ENCODE results near the gene RBMS3.
A peak's percentile ranks its signal among the peaks of the same experiment; 100 is the strongest.
"Not testable (repeated sequence)": the region's sequence is repeated elsewhere in the genome, so short reads cannot be mapped to it uniquely, and the experiment has no call there.

RBMS3 gene

DNA sequence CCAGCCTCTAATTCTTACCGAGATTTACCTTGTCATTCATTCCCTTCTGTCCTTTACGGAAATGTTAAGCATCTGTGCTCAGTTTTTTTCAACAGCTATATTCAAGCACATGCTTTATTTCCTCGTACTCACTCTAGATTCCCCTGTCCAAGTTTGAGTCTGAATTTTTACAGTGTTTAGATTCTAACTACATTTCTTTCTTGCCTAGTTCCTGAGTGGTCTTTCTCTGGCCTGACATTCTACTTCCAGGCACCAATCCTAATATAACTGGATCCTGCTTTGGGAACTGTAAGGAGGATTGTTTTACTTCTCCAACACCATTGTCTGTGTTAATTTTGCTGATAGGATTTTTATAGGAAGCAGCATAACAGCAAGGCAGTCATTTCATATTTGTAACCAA, 222.4 kb downstream of the RBMS3 start:
- in situ Hi-C loops (cut with MboI; ENCODE audit: low sequenced_read_pairs), result no loop called here
- peak in 1 of 2 experiments; percentile 49 for DNase-seq (ENCODE audit: low spot score in 2 of 2)
- H3K4me1 ChIP-seq, result peaks cover 33% of the 10 kb centered on the region

GRCh38 chr3:29503958-29504357, 223.1 kb downstream of the RBMS3 start:
- no peak for DNase-seq (ENCODE audit: low spot score in 2 of 2)
- Histone ChIP-seq H3K4me3 (no peak overlapping the region), H3K36me3 (replicated peaks) (no peaks in the 10 kb centered on the region), H3K4me1 (peaks cover 28% of the 10 kb centered on the region), H3K27me3 (ENCODE audit: low read depth) (no peaks in the 10 kb centered on the region), H3K9me3 (no peaks in the 10 kb centered on the region)
- in situ Hi-C loops (cut with MboI; ENCODE audit: low sequenced_read_pairs), result no loop called here

More for the DNA sequence above, 222.4 kb downstream of the RBMS3 start:
- Histone ChIP-seq H3K27me3 (ENCODE audit: low read depth) (no peaks in the 10 kb centered on the region), H3K36me3 (replicated peaks) (no peaks in the 10 kb centered on the region), H3K9me3 (no peaks in the 10 kb centered on the region), H3K4me3 (no peak overlapping the region)

GRCh38 chr3:29506502-29506901, 225.6 kb downstream of the RBMS3 start:
- in situ Hi-C loops (cut with MboI; ENCODE audit: low sequenced_read_pairs), result no loop called here
- no peak for DNase-seq (ENCODE audit: low spot score in 2 of 2)
- Histone ChIP-seq H3K27me3 (ENCODE audit: low read depth) (no peaks in the 10 kb centered on the region), H3K4me3 (no peak overlapping the region), H3K9me3 (no peaks in the 10 kb centered on the region), H3K36me3 (replicated peaks) (no peaks in the 10 kb centered on the region), H3K4me1 (peaks cover 19% of the 10 kb centered on the region)

DNA sequence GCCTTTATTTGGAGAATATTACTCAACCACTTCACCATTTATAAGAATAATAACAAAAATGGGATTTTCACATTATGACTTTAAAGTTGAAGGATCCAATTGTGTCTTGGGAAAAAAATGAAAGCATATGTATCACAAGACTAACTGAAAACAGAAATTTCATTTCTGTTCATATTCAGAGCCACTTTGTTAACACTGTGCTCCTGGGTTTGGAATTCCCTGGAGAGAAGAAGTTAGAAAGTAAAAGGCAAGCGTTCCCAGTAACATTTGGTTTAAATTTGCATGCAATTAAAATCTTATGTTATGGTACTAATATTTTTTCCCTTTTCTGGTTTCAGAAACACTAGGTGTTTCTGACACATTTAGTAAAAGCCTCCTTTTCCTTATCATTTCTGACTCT, 230.8 kb downstream of the RBMS3 start:
- H3K4me1 ChIP-seq, result peaks cover 33% of the 10 kb centered on the region
- no peaks in the 10 kb centered on the region for H3K36me3 ChIP-seq (replicated peaks)
- in situ Hi-C loops (cut with MboI; ENCODE audit: low sequenced_read_pairs), result no loop called here
- no peaks in the 10 kb centered on the region for H3K9me3 ChIP-seq
- no peak overlapping the region for H3K4me3 ChIP-seq
- H3K27me3 ChIP-seq (ENCODE audit: low read depth), result no peaks in the 10 kb centered on the region
- DNase-seq (ENCODE audit: low spot score in 2 of 2), result no peak

GRCh38 chr3:29512641-29513040, 231.8 kb downstream of the RBMS3 start:
- Histone ChIP-seq H3K27me3 (ENCODE audit: low read depth) (no peaks in the 10 kb centered on the region), H3K36me3 (replicated peaks) (no peaks in the 10 kb centered on the region), H3K4me1 (peaks cover 33% of the 10 kb centered on the region), H3K9me3 (no peaks in the 10 kb centered on the region), H3K4me3 (no peak overlapping the region)
- in situ Hi-C loops (cut with MboI; ENCODE audit: low sequenced_read_pairs), result no loop called here
- DNase-seq (ENCODE audit: low spot score in 2 of 2), result peak; percentile 26 to 68

GRCh38 chr3:29513236-29513635, 232.4 kb downstream of the RBMS3 start:
- no peak overlapping the region for H3K4me3 ChIP-seq
- in situ Hi-C loops (cut with MboI; ENCODE audit: low sequenced_read_pairs), result no loop called here
- H3K4me1 ChIP-seq, result peaks cover 33% of the 10 kb centered on the region
- H3K9me3 ChIP-seq, result no peaks in the 10 kb centered on the region
- no peak for DNase-seq (ENCODE audit: low spot score in 2 of 2)
- H3K27me3 ChIP-seq (ENCODE audit: low read depth), result no peaks in the 10 kb centered on the region
- H3K36me3 ChIP-seq (replicated peaks), result no peaks in the 10 kb centered on the region

DNA sequence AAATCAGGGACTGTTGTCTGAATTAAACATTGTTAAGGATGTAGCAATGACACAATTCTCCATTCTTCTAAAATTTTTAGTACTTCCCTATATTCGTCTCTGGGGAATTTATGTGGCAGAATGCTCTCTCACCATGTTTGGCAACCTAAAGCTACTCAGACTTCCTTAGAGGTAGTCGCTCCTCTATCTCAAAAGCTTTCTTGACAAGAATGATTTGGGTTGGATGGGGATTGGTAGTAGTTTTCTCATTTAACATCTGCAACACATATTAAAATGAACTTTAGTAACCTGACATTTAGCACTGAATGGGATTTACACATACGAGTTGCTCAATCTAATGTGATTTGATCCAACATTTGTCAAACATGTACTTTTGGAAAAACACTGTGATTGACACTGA, 233.3 kb downstream of the RBMS3 start:
- no peaks in the 10 kb centered on the region for H3K9me3 ChIP-seq
- DNase-seq (ENCODE audit: low spot score in 2 of 2), result no peak
- no peaks in the 10 kb centered on the region for H3K36me3 ChIP-seq (replicated peaks)
- no peak overlapping the region for H3K4me3 ChIP-seq
- H3K4me1 ChIP-seq, result peaks cover 33% of the 10 kb centered on the region
- H3K27me3 ChIP-seq (ENCODE audit: low read depth), result no peaks in the 10 kb centered on the region
- in situ Hi-C loops (cut with MboI; ENCODE audit: low sequenced_read_pairs), result no loop called here

- DNase-seq (ENCODE audit: low spot score in 2 of 2), result no peak
Observed at GRCh38 chr3:29514912-29515311, 234.0 kb downstream of the RBMS3 start.

GRCh38 chr3:29515451-29515850, 234.6 kb downstream of the RBMS3 start:
- in situ Hi-C loops (cut with MboI; ENCODE audit: low sequenced_read_pairs), result no loop called here
- Histone ChIP-seq H3K4me3 (no peak overlapping the region), H3K9me3 (no peaks in the 10 kb centered on the region), H3K36me3 (replicated peaks) (no peaks in the 10 kb centered on the region), H3K27me3 (ENCODE audit: low read depth) (no peaks in the 10 kb centered on the region), H3K4me1 (peaks cover 33% of the 10 kb centered on the region)
- peak in 1 of 2 experiments; percentile 60 for DNase-seq (ENCODE audit: low spot score in 2 of 2)

More at GRCh38 chr3:29514912-29515311, 234.0 kb downstream of the RBMS3 start:
- in situ Hi-C loops (cut with MboI; ENCODE audit: low sequenced_read_pairs), result no loop called here
- H3K9me3 ChIP-seq, result no peaks in the 10 kb centered on the region
- no peaks in the 10 kb centered on the region for H3K27me3 ChIP-seq (ENCODE audit: low read depth)
- H3K4me3 ChIP-seq, result no peak overlapping the region
- peaks cover 33% of the 10 kb centered on the region for H3K4me1 ChIP-seq
- no peaks in the 10 kb centered on the region for H3K36me3 ChIP-seq (replicated peaks)

DNA sequence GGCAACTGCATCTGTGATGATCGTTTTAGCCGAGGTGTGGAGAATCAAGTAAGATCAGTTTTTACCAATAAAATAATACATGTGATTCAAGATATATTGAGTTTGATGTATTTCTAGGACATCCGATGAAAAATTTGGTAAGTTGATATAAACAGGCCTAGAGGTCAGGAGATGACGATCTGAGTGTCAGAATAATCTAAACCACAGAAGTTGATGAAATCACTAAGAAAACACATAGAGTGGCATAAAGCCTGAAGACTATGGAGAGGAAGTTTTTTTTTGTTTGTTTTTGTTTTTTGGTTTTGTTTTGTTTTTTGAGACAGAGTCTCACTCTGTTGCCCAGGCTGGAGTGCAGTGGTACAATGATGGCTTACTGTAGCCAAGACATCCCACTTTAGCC, 235.3 kb downstream of the RBMS3 start:
- Histone ChIP-seq H3K36me3 (replicated peaks) (no peaks in the 10 kb centered on the region), H3K4me3 (no peak overlapping the region), H3K9me3 (no peaks in the 10 kb centered on the region), H3K27me3 (ENCODE audit: low read depth) (no peaks in the 10 kb centered on the region), H3K4me1 (peaks cover 33% of the 10 kb centered on the region)
- in situ Hi-C loops (cut with MboI; ENCODE audit: low sequenced_read_pairs), result no loop called here
- DNase-seq (ENCODE audit: low spot score in 2 of 2), result no peak

- no peak for DNase-seq (ENCODE audit: low spot score in 2 of 2)
- Histone ChIP-seq H3K4me3 (no peak overlapping the region), H3K4me1 (peaks cover under 1% of the 10 kb centered on the region), H3K9me3 (no peaks in the 10 kb centered on the region), H3K27me3 (ENCODE audit: low read depth) (no peaks in the 10 kb centered on the region), H3K36me3 (replicated peaks) (no peaks in the 10 kb centered on the region; the same call in 1 of the 2 replicates)
- in situ Hi-C loops (cut with MboI; ENCODE audit: low sequenced_read_pairs), result no loop called here
Observed at GRCh38 chr3:29520764-29521163, 239.9 kb downstream of the RBMS3 start.

GRCh38 chr3:29521293-29521692, 240.4 kb downstream of the RBMS3 start:
- no peaks in the 10 kb centered on the region for H3K9me3 ChIP-seq
- H3K4me3 ChIP-seq, result no peak overlapping the region
- no peaks in the 10 kb centered on the region; the same call in 1 of the 2 replicates for H3K36me3 ChIP-seq (replicated peaks)
- no peak for DNase-seq (ENCODE audit: low spot score in 2 of 2)
- H3K4me1 ChIP-seq, result no peaks in the 10 kb centered on the region
- in situ Hi-C loops (cut with MboI; ENCODE audit: low sequenced_read_pairs), result no loop called here
- no peaks in the 10 kb centered on the region for H3K27me3 ChIP-seq (ENCODE audit: low read depth)

DNA sequence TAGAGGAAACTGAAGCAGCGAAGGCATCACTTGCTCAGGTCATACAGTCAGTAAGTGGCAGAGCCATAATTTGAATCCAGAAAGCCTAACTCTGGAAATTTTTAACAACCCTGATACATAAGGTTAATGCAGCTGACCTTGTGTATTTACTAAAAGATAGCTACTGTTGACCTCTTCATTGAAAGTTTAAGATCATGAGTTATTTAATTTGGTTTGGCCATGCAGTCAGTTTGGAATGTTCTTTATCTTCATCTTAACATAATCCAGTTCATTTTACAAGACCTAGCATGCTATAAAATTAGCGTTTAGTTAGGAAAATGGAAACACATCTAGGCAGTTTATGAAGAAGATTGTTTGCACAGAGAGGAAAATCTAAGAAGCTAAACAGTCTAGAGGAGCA, 240.9 kb downstream of the RBMS3 start:
- in situ Hi-C loops (cut with MboI; ENCODE audit: low sequenced_read_pairs), result no loop called here
- DNase-seq (ENCODE audit: low spot score in 2 of 2), result no peak
- no peaks in the 10 kb centered on the region for H3K4me1 ChIP-seq

GRCh38 chr3:29524433-29524832, 243.6 kb downstream of the RBMS3 start:
- in situ Hi-C loops (cut with MboI; ENCODE audit: low sequenced_read_pairs); H3K4me1 ChIP-seq: not testable (repeated sequence)

More for the DNA sequence above, 240.9 kb downstream of the RBMS3 start:
- Histone ChIP-seq H3K27me3 (ENCODE audit: low read depth) (no peaks in the 10 kb centered on the region), H3K4me3 (no peak overlapping the region), H3K36me3 (replicated peaks) (no peaks in the 10 kb centered on the region; the same call in 1 of the 2 replicates), H3K9me3 (no peaks in the 10 kb centered on the region; the same call in 1 of the 2 replicates)

DNA sequence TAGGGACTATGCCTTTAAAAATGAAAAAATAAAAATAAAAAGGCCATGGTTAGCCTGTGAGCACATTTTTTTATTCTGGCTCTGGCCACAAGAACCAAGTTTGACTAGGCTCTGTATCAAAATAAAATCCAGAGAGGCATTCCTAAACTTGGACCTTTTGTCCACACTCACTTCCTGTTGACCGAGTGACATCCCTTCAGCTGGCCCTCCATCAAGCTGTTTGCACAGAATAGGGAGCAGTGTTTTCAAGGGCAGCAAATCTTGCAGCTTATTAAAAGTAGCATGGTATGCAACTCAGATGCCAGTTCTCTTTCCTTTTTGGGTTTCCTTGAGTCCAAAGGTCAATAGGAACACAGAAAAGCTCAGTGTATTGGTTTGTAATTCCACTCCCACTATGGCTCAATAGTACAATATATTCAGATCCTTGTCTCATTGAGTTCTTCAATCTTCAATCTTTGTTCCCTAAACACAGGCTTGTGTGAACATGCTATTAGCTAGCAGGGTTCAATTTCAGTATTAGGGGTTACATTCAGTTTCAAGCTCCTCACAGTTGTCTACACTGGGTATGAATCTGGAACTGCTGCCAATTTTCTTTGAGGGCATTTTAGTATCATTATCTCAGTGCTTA, 244.5 kb downstream of the RBMS3 start:
- in situ Hi-C loops (cut with MboI; ENCODE audit: low sequenced_read_pairs), result no loop called here
- Histone ChIP-seq H3K36me3 (replicated peaks) (no peaks in the 10 kb centered on the region; the same call in 1 of the 2 replicates), H3K4me3 (no peak overlapping the region), H3K9me3 (no peaks in the 10 kb centered on the region; the same call in 1 of the 2 replicates), H3K27me3 (ENCODE audit: low read depth) (no peaks in the 10 kb centered on the region), H3K4me1 (no peaks in the 10 kb centered on the region)
- DNase-seq (ENCODE audit: low spot score in 2 of 2), result no peak

More at GRCh38 chr3:29524433-29524832, 243.6 kb downstream of the RBMS3 start:
- not testable (repeated sequence) for DNase-seq (ENCODE audit: low spot score in 2 of 2); H3K36me3 ChIP-seq (replicated peaks); H3K9me3 ChIP-seq; H3K27me3 ChIP-seq (ENCODE audit: low read depth); H3K4me3 ChIP-seq

Data from HAP-1 (cell line).